GM13977 (cell line): Measurements from ENCODE around the gene STAG2.
"Not testable (repeated sequence)": the region's sequence is repeated elsewhere in the genome, so short reads cannot be mapped to it uniquely, and the experiment has no call there.

ENCODE experiments used
- DNase-seq: peaks from one replicate; pipeline ENCODE4 v3.0.0; 2012; ENCODE audit warnings: low spot score
- in situ Hi-C: fragments of 300-500 bp; cut with MboI; formaldehyde crosslinking; loops from one replicate; pipeline ENCODE4 v1.12.0; 2022; ENCODE audit warnings: low sequenced_read_pairs, low pct_unique_long_range_greater_than_20kb, mixed read lengths, inconsistent platforms; ENCODE audit not compliant: unreplicated experiment
- TF ChIP-seq, protein P1 (sequence below): IDR thresholded peaks from 2 replicates; pipeline ENCODE4 v1.5.1; 2012; ENCODE audit warnings: mild to moderate bottlenecking, control low read depth; ENCODE audit not compliant: insufficient read depth; ENCODE audit errors: extremely low read depth, missing control alignments

STAG2 gene

DNA sequence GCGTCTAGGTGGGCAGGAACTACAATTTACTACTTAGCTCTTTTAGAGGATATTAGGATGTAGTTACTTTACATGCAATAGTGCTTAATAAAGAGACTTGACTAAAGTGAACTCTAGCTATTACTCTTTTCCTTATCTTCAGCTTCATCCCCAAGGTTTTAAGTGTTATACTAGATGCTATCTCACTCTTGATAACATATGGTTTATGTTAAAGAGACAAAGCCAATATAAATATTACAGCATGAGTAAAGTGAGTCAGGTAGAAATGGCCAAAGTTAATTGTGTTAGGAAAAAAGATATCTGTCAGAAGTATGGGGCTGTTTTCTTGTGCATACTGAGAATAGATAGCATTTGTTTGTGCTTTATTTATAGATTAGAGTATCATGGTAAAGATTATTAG lies 80.5 kb downstream of the STAG2 start:
- in situ Hi-C loops = no loop called here
- TF ChIP-seq, protein P1, sequence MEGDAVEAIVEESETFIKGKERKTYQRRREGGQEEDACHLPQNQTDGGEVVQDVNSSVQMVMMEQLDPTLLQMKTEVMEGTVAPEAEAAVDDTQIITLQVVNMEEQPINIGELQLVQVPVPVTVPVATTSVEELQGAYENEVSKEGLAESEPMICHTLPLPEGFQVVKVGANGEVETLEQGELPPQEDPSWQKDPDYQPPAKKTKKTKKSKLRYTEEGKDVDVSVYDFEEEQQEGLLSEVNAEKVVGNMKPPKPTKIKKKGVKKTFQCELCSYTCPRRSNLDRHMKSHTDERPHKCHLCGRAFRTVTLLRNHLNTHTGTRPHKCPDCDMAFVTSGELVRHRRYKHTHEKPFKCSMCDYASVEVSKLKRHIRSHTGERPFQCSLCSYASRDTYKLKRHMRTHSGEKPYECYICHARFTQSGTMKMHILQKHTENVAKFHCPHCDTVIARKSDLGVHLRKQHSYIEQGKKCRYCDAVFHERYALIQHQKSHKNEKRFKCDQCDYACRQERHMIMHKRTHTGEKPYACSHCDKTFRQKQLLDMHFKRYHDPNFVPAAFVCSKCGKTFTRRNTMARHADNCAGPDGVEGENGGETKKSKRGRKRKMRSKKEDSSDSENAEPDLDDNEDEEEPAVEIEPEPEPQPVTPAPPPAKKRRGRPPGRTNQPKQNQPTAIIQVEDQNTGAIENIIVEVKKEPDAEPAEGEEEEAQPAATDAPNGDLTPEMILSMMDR = no peak
- no peak for DNase-seq

DNA sequence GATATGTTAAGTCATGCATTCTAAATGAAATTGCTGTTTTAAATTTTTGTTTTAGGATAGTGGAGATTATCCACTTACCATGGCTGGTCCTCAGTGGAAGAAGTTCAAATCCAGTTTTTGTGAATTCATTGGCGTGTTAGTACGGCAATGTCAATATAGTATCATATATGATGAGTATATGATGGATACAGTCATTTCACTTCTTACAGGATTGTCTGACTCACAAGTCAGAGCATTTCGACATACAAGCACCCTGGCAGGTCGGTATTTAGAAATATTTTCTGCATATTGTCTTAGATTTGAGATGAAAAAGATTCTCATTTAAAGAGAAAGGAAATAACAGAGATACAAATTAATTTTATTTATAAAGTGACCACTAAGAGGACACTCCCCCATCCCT lies 83.6 kb downstream of the STAG2 start:
- in situ Hi-C loops = no loop called here
- TF ChIP-seq, protein P1 = no peak
- no peak for DNase-seq

- DNase-seq, in situ Hi-C loops: not testable (repeated sequence)
Measured at GRCh38 chrX:124084417-124084816, 122.9 kb downstream of the STAG2 start.

DNA sequence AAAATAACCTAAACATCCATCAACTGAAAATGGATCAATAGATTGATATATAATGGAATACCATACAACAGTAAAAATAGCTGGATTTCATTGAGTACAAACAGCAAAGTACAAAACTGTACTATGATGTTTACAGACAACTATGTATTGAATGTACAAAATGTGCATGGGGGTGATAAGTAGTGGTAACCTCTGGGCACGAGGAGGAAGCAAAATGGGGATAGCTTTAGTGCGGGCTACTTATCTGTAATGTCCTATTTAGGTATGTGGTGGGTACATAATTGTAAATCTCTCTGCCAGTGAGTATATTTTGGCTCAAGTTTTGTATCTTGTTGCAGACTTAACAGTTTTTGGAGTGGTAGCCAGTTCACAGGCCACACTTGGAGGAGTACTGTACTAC lies 123.6 kb downstream of the STAG2 start:
- DNase-seq = no peak
- TF ChIP-seq, protein P1 = no peak
- in situ Hi-C loops = no loop called here

DNA sequence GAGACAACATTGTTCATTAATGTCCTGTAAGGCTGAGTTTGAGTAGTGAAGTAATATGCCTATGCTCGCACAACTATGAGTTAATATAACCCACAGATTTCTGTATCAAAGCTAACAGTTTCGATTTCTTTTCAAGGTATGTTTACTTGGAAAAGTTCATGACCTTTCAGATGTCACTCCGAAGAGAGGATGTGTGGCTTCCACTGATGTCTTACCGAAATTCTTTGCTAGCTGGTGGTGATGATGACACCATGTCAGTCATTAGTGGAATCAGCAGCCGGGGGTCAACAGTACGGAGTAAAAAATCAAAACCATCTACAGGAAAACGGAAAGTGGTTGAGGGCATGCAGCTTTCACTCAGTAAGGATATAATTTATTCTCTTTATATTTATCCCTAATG lies 124.9 kb downstream of the STAG2 start:
- TF ChIP-seq, protein P1 = no peak
- no peak for DNase-seq
- in situ Hi-C loops = no loop called here

GRCh38 chrX:124087000-124087746 lies 125.7 kb downstream of the STAG2 start:
- no peak for DNase-seq
- in situ Hi-C loops = no loop called here
- TF ChIP-seq, protein P1 = no peak

DNA sequence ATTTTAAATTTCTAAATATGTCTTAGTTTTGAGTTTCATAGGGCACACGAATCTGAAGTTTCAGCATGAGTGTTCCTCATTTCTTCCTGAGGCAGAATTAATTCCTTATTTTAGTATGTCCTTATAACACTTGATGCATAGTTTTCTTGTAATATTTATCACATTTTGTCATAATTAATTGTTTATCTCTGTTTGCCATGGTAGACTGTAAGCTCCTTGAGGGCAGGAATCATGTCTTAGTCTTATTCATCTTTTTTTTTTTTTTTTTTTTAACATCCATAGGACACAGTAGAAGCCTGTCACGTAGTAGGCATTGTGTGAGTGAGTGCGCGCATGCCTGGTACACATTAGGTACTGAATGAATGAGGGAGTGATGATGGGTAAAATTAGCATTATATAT lies 131.7 kb downstream of the STAG2 start:
- TF ChIP-seq, protein P1 = no peak
- no peak for DNase-seq
- in situ Hi-C loops = no loop called here
